PC-9 (cell line): Measurements from ENCODE around the gene DPYD.

Experiments used
- EZH2 ChIP-seq: fragments of 200-600 bp; sonication (generic); IDR thresholded peaks from 2 replicates; pipeline ENCODE4 v1.8.0; 2017; ENCODE audit warnings: antibody characterized with exemption, low read depth
- TF ChIP-seq, protein P1 (sequence below): fragments of 200-600 bp; sonication (generic); conservative IDR thresholded peaks from 2 replicates; pipeline ENCODE4 v1.6.1; 2017; ENCODE audit warnings: mixed run types, antibody characterized with exemption, mild to moderate bottlenecking, moderate library complexity

DNA sequence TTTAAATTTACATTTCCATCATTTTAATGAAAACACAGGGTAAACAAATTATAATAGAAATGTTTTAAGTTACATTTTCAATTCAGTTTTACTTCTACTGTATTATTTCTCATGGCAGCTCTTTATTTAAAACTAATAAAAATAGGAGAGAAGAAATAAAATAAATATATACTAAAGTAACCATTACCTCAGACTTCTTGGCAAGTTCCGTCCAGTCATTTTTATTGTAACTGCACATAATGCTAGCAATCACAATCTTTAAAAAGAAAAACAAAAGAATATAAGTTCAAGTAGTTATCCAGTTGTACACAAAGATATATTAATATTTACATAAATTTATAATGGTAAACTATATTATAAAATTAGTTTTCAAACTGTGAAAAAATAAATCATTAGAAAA is 538.6 kb downstream of the DPYD start:
- TF ChIP-seq, protein P1, sequence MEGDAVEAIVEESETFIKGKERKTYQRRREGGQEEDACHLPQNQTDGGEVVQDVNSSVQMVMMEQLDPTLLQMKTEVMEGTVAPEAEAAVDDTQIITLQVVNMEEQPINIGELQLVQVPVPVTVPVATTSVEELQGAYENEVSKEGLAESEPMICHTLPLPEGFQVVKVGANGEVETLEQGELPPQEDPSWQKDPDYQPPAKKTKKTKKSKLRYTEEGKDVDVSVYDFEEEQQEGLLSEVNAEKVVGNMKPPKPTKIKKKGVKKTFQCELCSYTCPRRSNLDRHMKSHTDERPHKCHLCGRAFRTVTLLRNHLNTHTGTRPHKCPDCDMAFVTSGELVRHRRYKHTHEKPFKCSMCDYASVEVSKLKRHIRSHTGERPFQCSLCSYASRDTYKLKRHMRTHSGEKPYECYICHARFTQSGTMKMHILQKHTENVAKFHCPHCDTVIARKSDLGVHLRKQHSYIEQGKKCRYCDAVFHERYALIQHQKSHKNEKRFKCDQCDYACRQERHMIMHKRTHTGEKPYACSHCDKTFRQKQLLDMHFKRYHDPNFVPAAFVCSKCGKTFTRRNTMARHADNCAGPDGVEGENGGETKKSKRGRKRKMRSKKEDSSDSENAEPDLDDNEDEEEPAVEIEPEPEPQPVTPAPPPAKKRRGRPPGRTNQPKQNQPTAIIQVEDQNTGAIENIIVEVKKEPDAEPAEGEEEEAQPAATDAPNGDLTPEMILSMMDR: no peak
- no peak for TF ChIP-seq EZH2
